Measurements from ENCODE around the gene RUNX2. TPM values are rescaled to one million over a fixed set of nuclear protein-coding genes. Genes with fewer than 3 reads are reported as not detected.

RUNX2 gene
- total and polyA plus RNA-seq, 2 of the 8 experiments (the other 6 are each of a cell fraction or from before 2014, with no cell fraction given): 0.26 to 1.2 TPM

DNA sequence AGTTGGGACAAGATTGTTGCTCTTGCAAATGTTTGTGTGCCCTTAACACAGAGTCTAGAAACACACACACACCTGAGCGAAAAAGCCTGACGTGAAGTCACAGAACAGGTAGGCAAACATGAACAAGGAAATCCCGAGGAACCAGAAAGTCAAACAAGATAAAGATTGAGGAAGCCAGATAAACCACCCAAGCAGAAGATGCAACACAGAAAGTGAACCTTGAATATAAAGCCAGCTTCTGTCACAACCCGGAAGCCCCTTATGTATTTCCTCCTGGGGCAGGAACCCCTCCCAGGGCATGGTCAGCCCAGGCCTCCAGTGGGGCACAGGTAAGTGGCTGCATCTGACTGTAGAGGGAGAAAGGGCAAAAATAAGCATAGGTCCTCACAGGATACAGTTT is 207.8 kb downstream of the RUNX2 start:
- Histone ChIP-seq H2BK15ac (ENCODE audit: low read length) (no peak overlapping the region), H2AK5ac (ENCODE audit: low read depth, low read length) (no peak overlapping the region), H4K91ac (replicated peaks; ENCODE audit: insufficient read length, low read length) (no peak overlapping the region), H3K79me2 (ENCODE audit: control insufficient read depth in 1 of 2, insufficient read depth in 2 of 2, low read length in 2 of 2) (no peaks in the 10 kb centered on the region), H3K4me1 (replicated peaks in 1 of 4; ENCODE audit: control insufficient read depth in 3 of 4, insufficient read depth in 4 of 4, low read length in 3 of 4) (peaks cover 0 to 3% (median 2%) of the 10 kb centered on the region in 4 experiments; a peak in 1 of 7 replicates), H3K18ac (ENCODE audit: extremely low read depth, low read length) (no peak overlapping the region), H3K36me3 (ENCODE audit: control insufficient read depth in 2 of 4, insufficient read depth in 4 of 4, low read length in 3 of 4) (no peaks in the 10 kb centered on the region; a peak in 1 of 8 replicates), H4K20me1 (replicated peaks in 1 of 2; ENCODE audit: control insufficient read depth in 1 of 2, insufficient read depth in 2 of 2, low read length in 2 of 2) (no peaks in the 10 kb centered on the region), H3K14ac (ENCODE audit: insufficient read length) (no peak overlapping the region), H3K79me1 (ENCODE audit: low read depth, low read length) (no peaks in the 10 kb centered on the region), H3K4ac (replicated peaks; ENCODE audit: insufficient read length, low read depth, low read length) (no peak overlapping the region), H2AFZ (ENCODE audit: low read length) (no peak overlapping the region), H4K8ac (ENCODE audit: extremely low read depth, insufficient read depth, low read length) (no peak overlapping the region), H2BK12ac (ENCODE audit: low read depth, low read length) (no peak overlapping the region), H3K9ac (replicated peaks in 1 of 4; ENCODE audit: extremely low read depth in 1 of 4, low read depth in 3 of 4, low read length in 3 of 4) (no peak overlapping the region), H3K4me3 (ENCODE audit: extremely low read depth in 1 of 4, insufficient read depth in 2 of 4, low read depth in 3 of 4, low read length in 4 of 4) (no peak overlapping the region), H3K23ac (ENCODE audit: insufficient read length) (no peak overlapping the region), H2BK120ac (replicated peaks; ENCODE audit: low read depth, low read length) (no peak overlapping the region), H3K27me3 (replicated peaks in 1 of 4; ENCODE audit: control insufficient read depth in 3 of 4, extremely low read depth in 1 of 4, insufficient read depth in 3 of 4, low read length in 3 of 4) (no peaks in the 10 kb centered on the region), H3K23me2 (ENCODE audit: low read depth, low read length) (no peaks in the 10 kb centered on the region), H4K5ac (ENCODE audit: insufficient read length, low read depth, low read length) (no peak overlapping the region), H3K56ac (replicated peaks; ENCODE audit: insufficient read length, low read depth, low read length) (no peak overlapping the region), H3K27ac (ENCODE audit: low read depth, low read length) (no peak overlapping the region), H3K4me2 (ENCODE audit: insufficient read depth in 1 of 2, low read depth in 2 of 2, low read length in 2 of 2) (no peak overlapping the region), H2BK20ac (ENCODE audit: low read length) (no peak overlapping the region), H3K9me3 (ENCODE audit: insufficient read depth in 2 of 2, low read depth in 1 of 2, low read length in 1 of 2) (no peaks in the 10 kb centered on the region), H2BK5ac (ENCODE audit: low read depth, low read length) (no peak overlapping the region)
- DNase-seq (ENCODE audit: low read depth in 1 of 2, low spot score in 2 of 2) (no peak), FAIRE-seq (no peak)
- POLR2A ChIA-PET (ENCODE audit: partially characterized antibody): no interaction called here
- 97% methylated on average over 4 of the region's 4 CpGs; no CpG with 5 or more reads in 1 of the 2 experiments for WGBS, 2 experiments (ENCODE audit: extremely low coverage in 1 of 2, insufficient coverage in 1 of 2, insufficient read length in 1 of 2, insufficient replicate concordance in 2 of 2, low coverage in 1 of 2, low lambda C conversion rate in 2 of 2, missing lambda C conversion rate in 1 of 2)
- CTCF ChIA-PET (ENCODE audit: partially characterized antibody): interaction anchor here (0.5 kb wide), 1 partner anchor 409 kb away, joined by 6 read pairs; no protein-coding TSS in a partner anchor
- TF ChIP-seq MAFK (IDR thresholded peaks at IDR 0.05; ENCODE audit: low read depth, low read length): no peak
- no peak for TF ChIP-seq SP1 (IDR thresholded peaks at IDR 0.05; ENCODE audit: low read depth, low read length)
- TF ChIP-seq CTCF (IDR thresholded peaks at IDR 0.05; ENCODE audit: control extremely low read depth in 1 of 3, insufficient read depth in 1 of 3, low read depth in 1 of 3, low read length in 3 of 3): no peak
- TF ChIP-seq, protein P1, sequence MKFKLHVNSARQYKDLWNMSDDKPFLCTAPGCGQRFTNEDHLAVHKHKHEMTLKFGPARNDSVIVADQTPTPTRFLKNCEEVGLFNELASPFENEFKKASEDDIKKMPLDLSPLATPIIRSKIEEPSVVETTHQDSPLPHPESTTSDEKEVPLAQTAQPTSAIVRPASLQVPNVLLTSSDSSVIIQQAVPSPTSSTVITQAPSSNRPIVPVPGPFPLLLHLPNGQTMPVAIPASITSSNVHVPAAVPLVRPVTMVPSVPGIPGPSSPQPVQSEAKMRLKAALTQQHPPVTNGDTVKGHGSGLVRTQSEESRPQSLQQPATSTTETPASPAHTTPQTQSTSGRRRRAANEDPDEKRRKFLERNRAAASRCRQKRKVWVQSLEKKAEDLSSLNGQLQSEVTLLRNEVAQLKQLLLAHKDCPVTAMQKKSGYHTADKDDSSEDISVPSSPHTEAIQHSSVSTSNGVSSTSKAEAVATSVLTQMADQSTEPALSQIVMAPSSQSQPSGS (IDR thresholded peaks at IDR 0.05; ENCODE audit: low read length): no peak
- no peak for TF ChIP-seq SIX5 (IDR thresholded peaks at IDR 0.05; ENCODE audit: low read depth, low read length)
- TF ChIP-seq CHD2 (IDR thresholded peaks at IDR 0.05; ENCODE audit: low read length): no peak
- no peak for TF ChIP-seq PHF8 (conservative IDR thresholded peaks at IDR 0.05; ENCODE audit: low read depth, low read length)
- TF ChIP-seq SAP30 (IDR thresholded peaks at IDR 0.05; ENCODE audit: insufficient read depth, insufficient replicate concordance, low read length): no peak
- TF ChIP-seq BCL11A (IDR thresholded peaks at IDR 0.05; ENCODE audit: low read depth in 2 of 2, low read length in 2 of 2): no peak
- no peak for TF ChIP-seq TBP (IDR thresholded peaks at IDR 0.05; ENCODE audit: low read depth, low read length)
- TF ChIP-seq CHD1 (IDR thresholded peaks at IDR 0.05; ENCODE audit: low read depth, low read length): no peak

Measured in H1 (cell line).